Spleen (tissue), 11 donors: ENCODE data around the gene FBH1. TPM values are rescaled to one million over a fixed set of nuclear protein-coding genes. Genes with fewer than 3 reads are reported as not detected.
"Not testable (repeated sequence)": the region's sequence is repeated elsewhere in the genome, so short reads cannot be mapped to it uniquely, and the experiment has no call there.

Source experiments
- DNase-seq: peaks from one replicate; pipeline ENCODE4 v3.0.0-alpha.2; 2020
- H3K27ac ChIP-seq, 8 donors: fragments of 200-600 bp; sonication (generic) in 7 of 8; 1 replicate in 4 of 8; 2 replicates in 4 of 8; pipeline versions ENCODE4 v1.5.0 to v1.8.0; 2016 to 2021; ENCODE audit warnings: inconsistent platforms in 4 of 8, mild to moderate bottlenecking in 4 of 8, moderate library complexity in 1 of 8
- H3K27me3 ChIP-seq, 7 donors: fragments of 200-600 bp; sonication (generic) in 6 of 7; replicated peaks in 1 of 7; 1 replicate in 4 of 7; 2 replicates in 3 of 7; pipeline versions ENCODE4 v1.5.0 to v1.8.0; 2016 to 2021; ENCODE audit warnings: inconsistent platforms in 3 of 7, mild to moderate bottlenecking in 1 of 7
- H3K36me3 ChIP-seq, 6 donors: fragments of 200-600 bp; sonication (generic) in 5 of 6; 1 replicate in 4 of 6; 2 replicates in 2 of 6; pipeline versions ENCODE4 v1.5.0 to v1.8.0; 2016 to 2021; ENCODE audit warnings: inconsistent platforms in 2 of 6
- H3K4me1 ChIP-seq, 6 donors: fragments of 200-600 bp; sonication (generic) in 5 of 6; 1 replicate in 3 of 6; 2 replicates in 3 of 6; pipeline versions ENCODE4 v1.5.0 to v1.8.0; 2016 to 2021; ENCODE audit warnings: inconsistent platforms in 3 of 6
- H3K4me3 ChIP-seq, 8 donors: fragments of 200-600 bp; sonication (generic) in 7 of 8; 1 replicate in 4 of 8; 2 replicates in 4 of 8; pipeline versions ENCODE4 v1.5.0 to v1.8.0; 2016 to 2021; ENCODE audit warnings: inconsistent platforms in 4 of 8, mild to moderate bottlenecking in 4 of 8, moderate library complexity in 2 of 8
- H3K9me3 ChIP-seq, 8 donors: fragments of 200-600 bp; sonication (generic) in 7 of 8; 1 replicate in 4 of 8; 2 replicates in 4 of 8; pipeline versions ENCODE4 v1.5.0 to v1.8.0; 2016 to 2021; ENCODE audit warnings: inconsistent platforms in 4 of 8
- POLR2A ChIP-seq, 3 donors: fragments of 450-650 bp; IDR thresholded peaks; one replicate each; pipeline ENCODE4 v1.5.1; 2017; ENCODE audit warnings: antibody characterized with exemption in 3 of 3, mild to moderate bottlenecking in 1 of 3
- POLR2AphosphoS5 ChIP-seq, 3 donors: sonication (generic); formaldehyde crosslinking; IDR thresholded peaks; one replicate each; pipeline ENCODE4 v1.5.1; 2017; ENCODE audit warnings: antibody characterized with exemption in 3 of 3
- WGBS, 5 donors: extraction: QIAGEN DNeasy Blood & Tissue Kit in 3 of 5; methylation state at CpG; one replicate each; pipeline versions ENCODE4 v1.1.5 to v1.1.7; 2013 to 2018; 5-methylcytosine and 5-hydroxymethylcytosine counted together
- intact Hi-C: fragments of 100-400 bp; cut with DNase I; formaldehyde crosslinking; loops from one replicate; pipeline ENCODE4 v1.15.0; 2023; ENCODE audit warnings: low total_unique reads
- polyA plus RNA-seq, 3 donors: library from polyadenylated mRNA; stranded (reverse); fragments of 200-250 nt; gene quantifications; one replicate each; pipeline ENCODE4 v1.2.1, GENCODE V29; 2013
- total RNA-seq, 7 donors: library from RNA; depleted of rRNA in 3 of 7; stranded (reverse); fragments of >200 nt in 3 of 7; fragmentation: NEBNext Ultra II Directional in 4 of 7; extraction: Animal tissue kit (Norgen Biotek cat#: 25700) in 4 of 7; gene quantifications; one replicate each; pipeline versions ENCODE4 v1.1.0 to v1.2.1, GENCODE V29; 2016 to 2021
- TF ChIP-seq, protein P1 (sequence below), 11 experiments: fragments of 200-600 bp in 7 of 11; fragments of 450-650 bp in 4 of 11; sonication (generic) in 4 of 11; IDR thresholded peaks in 8 of 11; conservative IDR thresholded peaks in 3 of 11; 1 replicate in 7 of 11; 2 replicates in 4 of 11; pipeline versions ENCODE4 v1.4.0 to v1.8.0; 2016 to 2021; ENCODE audit warnings: antibody characterized with exemption in 11 of 11, inconsistent platforms in 4 of 11, mild to moderate bottlenecking in 1 of 11
- donor health status: healthy with polysubstance abuse.
- donor health status: DM: no; HTN: no; CAD: no; lungs with moderate emphysema.
- donor health status: DM: no; HTN: no; CAD: no.
- donor health status: Bipolar disorder and iron deficiency.
- donor health status: healthy.
- donor health status: DM: no; HTN: no; CAD: no.
- donor health status: DM: yes; HTN: yes; CAD: no.

Gene FBH1
- total and polyA plus RNA-seq, 10 donors, result 33.4 to 118 (median 103) TPM

GRCh38 chr10:5903563-5903962 lies 13.5 kb downstream of the FBH1 start:
- peaks cover 0 to 41% (median 14%) of the 10 kb centered on the region in 6 donors for H3K4me1 ChIP-seq
- peaks cover 4 to 63% (median 15%) of the 10 kb centered on the region in 6 donors for H3K36me3 ChIP-seq
- intact Hi-C loops, result no loop called here
- peak overlapping the region in 2 of 8 donors; percentile 12 to 39 for H3K27ac ChIP-seq
- H3K9me3 ChIP-seq, result peaks cover 0 to under 1% (median 0%) of the 10 kb centered on the region in 8 donors
- 95 to 99% (median 98%) methylated on average over 6 of the region's 6 CpGs for WGBS, 5 donors
- H3K27me3 ChIP-seq, result no peaks in the 10 kb centered on the region
- H3K4me3 ChIP-seq, result no peak overlapping the region
- TF ChIP-seq, protein P1, sequence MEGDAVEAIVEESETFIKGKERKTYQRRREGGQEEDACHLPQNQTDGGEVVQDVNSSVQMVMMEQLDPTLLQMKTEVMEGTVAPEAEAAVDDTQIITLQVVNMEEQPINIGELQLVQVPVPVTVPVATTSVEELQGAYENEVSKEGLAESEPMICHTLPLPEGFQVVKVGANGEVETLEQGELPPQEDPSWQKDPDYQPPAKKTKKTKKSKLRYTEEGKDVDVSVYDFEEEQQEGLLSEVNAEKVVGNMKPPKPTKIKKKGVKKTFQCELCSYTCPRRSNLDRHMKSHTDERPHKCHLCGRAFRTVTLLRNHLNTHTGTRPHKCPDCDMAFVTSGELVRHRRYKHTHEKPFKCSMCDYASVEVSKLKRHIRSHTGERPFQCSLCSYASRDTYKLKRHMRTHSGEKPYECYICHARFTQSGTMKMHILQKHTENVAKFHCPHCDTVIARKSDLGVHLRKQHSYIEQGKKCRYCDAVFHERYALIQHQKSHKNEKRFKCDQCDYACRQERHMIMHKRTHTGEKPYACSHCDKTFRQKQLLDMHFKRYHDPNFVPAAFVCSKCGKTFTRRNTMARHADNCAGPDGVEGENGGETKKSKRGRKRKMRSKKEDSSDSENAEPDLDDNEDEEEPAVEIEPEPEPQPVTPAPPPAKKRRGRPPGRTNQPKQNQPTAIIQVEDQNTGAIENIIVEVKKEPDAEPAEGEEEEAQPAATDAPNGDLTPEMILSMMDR (IDR thresholded peaks at IDR 0.05 in 8 of 11, conservative IDR thresholded peaks at IDR 0.05 in 3 of 11), result no peak
- no peak for TF ChIP-seq POLR2AphosphoS5 (IDR thresholded peaks at IDR 0.05)
- TF ChIP-seq POLR2A (IDR thresholded peaks at IDR 0.05), result no peak
- no peak for DNase-seq

- 55 to 66% (median 58%) methylated on average over 4 of the region's 4 CpGs for WGBS, 5 donors
Measured at GRCh38 chr10:5904227-5904626, 14.2 kb downstream of the FBH1 start.

GRCh38 chr10:5905854-5906507 lies 15.9 kb downstream of the FBH1 start:
- peak; percentile 78 for DNase-seq

More at GRCh38 chr10:5904227-5904626, 14.2 kb downstream of the FBH1 start:
- DNase-seq, result no peak
- no peaks in the 10 kb centered on the region for H3K9me3 ChIP-seq
- no peak for TF ChIP-seq POLR2AphosphoS5 (IDR thresholded peaks at IDR 0.05)
- TF ChIP-seq, protein P1 (IDR thresholded peaks at IDR 0.05 in 8 of 11, conservative IDR thresholded peaks at IDR 0.05 in 3 of 11), result no peak
- TF ChIP-seq POLR2A (IDR thresholded peaks at IDR 0.05), result no peak
- peaks cover 0 to 41% (median 14%) of the 10 kb centered on the region in 6 donors for H3K4me1 ChIP-seq
- H3K4me3 ChIP-seq, result no peak overlapping the region
- H3K36me3 ChIP-seq, result peaks cover 6 to 63% (median 22%) of the 10 kb centered on the region in 6 donors
- H3K27ac ChIP-seq, result peak overlapping the region in 2 of 8 donors; percentile 12 to 39
- H3K27me3 ChIP-seq, result no peaks in the 10 kb centered on the region
- intact Hi-C loops, result no loop called here

GRCh38 chr10:5906651-5907050 lies 16.6 kb downstream of the FBH1 start:
- WGBS, 5 donors, result 92 to 98% (median 96%) methylated on average over 5 of the region's 5 CpGs
- no peaks in the 10 kb centered on the region for H3K27me3 ChIP-seq
- intact Hi-C loops, result no loop called here
- no peaks in the 10 kb centered on the region for H3K9me3 ChIP-seq
- no peak overlapping the region for H3K4me3 ChIP-seq
- TF ChIP-seq POLR2AphosphoS5 (IDR thresholded peaks at IDR 0.05), result no peak
- no peak for TF ChIP-seq POLR2A (IDR thresholded peaks at IDR 0.05)
- TF ChIP-seq, protein P1 (IDR thresholded peaks at IDR 0.05 in 8 of 11, conservative IDR thresholded peaks at IDR 0.05 in 3 of 11), result no peak
- peak overlapping the region in 2 of 8 donors; percentile 9 to 38 for H3K27ac ChIP-seq
- DNase-seq, result no peak
- peaks cover 0 to 33% (median 14%) of the 10 kb centered on the region in 6 donors for H3K4me1 ChIP-seq
- H3K36me3 ChIP-seq, result peaks cover 8 to 83% (median 46%) of the 10 kb centered on the region in 6 donors

More at GRCh38 chr10:5905854-5906507, 15.9 kb downstream of the FBH1 start:
- H3K4me3 ChIP-seq, result no peak overlapping the region
- H3K9me3 ChIP-seq, result no peaks in the 10 kb centered on the region
- peaks cover 0 to 33% (median 14%) of the 10 kb centered on the region in 6 donors for H3K4me1 ChIP-seq
- 73 to 79% (median 75%) methylated on average over 9 to 13 of the region's 13 CpGs for WGBS, 5 donors
- intact Hi-C loops, result no loop called here
- H3K36me3 ChIP-seq, result peaks cover 8 to 76% (median 39%) of the 10 kb centered on the region in 6 donors
- H3K27me3 ChIP-seq, result no peaks in the 10 kb centered on the region
- TF ChIP-seq POLR2A (IDR thresholded peaks at IDR 0.05) (no peak), POLR2AphosphoS5 (IDR thresholded peaks at IDR 0.05) (peak; percentile 2 to 59 (median 43))
- TF ChIP-seq, protein P1 (IDR thresholded peaks at IDR 0.05 in 8 of 11, conservative IDR thresholded peaks at IDR 0.05 in 3 of 11), result no peak
- H3K27ac ChIP-seq, result peak overlapping the region in 2 of 8 donors; percentile 9 to 38

GRCh38 chr10:5908676-5909075 lies 18.6 kb downstream of the FBH1 start:
- Histone ChIP-seq H3K36me3 (peaks cover 6 to 93% (median 65%) of the 10 kb centered on the region in 6 donors), H3K4me1 (peaks cover 0 to 32% (median 14%) of the 10 kb centered on the region in 6 donors)
- DNase-seq, H3K9me3 ChIP-seq, H3K27me3 ChIP-seq, H3K27ac ChIP-seq, intact Hi-C loops, H3K4me3 ChIP-seq: not testable (repeated sequence)
- 91 to 96% (median 95%) methylated on average over 7 of the region's 7 CpGs for WGBS, 5 donors
